Measurements from ENCODE around the gene KIFAP3.
"Not testable (repeated sequence)": the region's sequence is repeated elsewhere in the genome, so short reads cannot be mapped to it uniquely, and the experiment has no call there.

KIFAP3 gene

DNA sequence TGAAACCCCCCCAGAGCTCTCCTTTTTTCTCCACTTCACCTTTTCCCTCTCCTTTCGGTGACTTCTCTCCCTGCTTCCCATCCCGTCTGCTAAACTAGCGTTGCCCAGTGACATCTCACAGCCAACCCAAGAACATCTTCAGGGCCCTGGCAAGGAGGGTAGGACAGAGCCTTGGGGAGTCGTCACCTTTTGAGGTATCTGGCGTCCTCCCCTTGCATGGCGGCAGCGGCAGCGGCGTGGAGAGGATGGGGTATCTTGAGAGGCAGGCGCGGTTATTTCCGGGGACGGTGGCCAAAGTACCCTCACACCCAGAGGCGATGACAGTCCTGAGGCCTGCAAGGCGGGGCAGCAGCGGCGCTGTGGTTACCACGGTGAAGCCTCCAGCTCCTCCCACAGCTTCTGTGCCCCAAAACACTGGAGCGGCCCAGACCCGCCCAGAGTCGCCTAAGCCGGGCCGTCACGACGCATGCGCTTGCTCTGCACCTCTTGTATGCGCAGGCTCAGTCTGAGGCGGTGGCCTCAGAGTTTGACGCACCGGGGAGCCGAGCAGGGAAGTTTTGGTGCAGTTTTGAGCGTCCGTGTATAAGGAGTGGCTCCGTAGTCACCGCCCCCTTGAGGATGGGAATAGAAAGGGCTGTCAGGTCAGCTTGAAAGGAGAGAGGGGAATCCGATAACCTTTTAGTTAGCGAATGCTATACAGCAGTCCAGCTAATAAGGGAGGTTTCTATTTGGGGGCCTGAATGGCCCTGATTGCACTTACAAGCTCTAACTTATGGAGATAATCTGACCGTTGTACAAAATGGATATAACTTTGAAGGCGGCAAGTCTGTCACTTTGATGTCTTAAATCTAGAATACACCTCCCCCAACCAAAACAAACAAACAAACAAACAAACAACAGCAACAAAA, at the start of gene KIFAP3:
TSS of gene KIFAP3 (minus strand) at position 446 of the 908 bp plus-strand sequence. CDS start at position 218, 228 bp downstream.
- DNase-seq = peak; percentile 75 to 98

- DNase-seq = no peak
Observed at GRCh38 chr1:170122366-170122765, 47.9 kb upstream of the KIFAP3 start.

DNA sequence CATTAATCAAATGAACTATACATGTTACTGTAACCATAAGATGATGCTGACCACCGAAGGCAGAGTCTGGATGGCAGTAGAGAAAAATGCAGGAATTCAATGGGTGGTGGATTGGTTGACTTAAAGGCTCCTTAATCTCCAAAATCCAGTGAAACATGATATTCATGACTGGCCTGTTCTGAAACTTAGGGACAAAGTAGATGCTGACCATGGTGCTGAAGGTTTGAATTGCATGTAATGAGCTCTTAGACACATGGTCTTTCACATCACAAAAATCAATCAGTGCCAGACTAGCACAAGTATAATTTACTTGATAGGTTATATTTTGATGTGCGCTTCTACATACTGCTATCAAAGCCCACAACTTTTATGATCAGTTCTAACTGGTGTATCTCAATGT, 40.4 kb upstream of the KIFAP3 start:
- no peak for DNase-seq

GRCh38 chr1:170113140-170113539, 38.6 kb upstream of the KIFAP3 start:
- DNase-seq = not testable (repeated sequence)

GRCh38 chr1:170097449-170097948, 23.0 kb upstream of the KIFAP3 start:
- DNase-seq = no peak

- no peak for DNase-seq
Observed at GRCh38 chr1:170096806-170097340, 22.4 kb upstream of the KIFAP3 start.

GRCh38 chr1:170095976-170096748, 21.7 kb upstream of the KIFAP3 start:
- DNase-seq = no peak

- not testable (repeated sequence) for DNase-seq
Observed at GRCh38 chr1:170094697-170095616, 20.5 kb upstream of the KIFAP3 start.

DNA sequence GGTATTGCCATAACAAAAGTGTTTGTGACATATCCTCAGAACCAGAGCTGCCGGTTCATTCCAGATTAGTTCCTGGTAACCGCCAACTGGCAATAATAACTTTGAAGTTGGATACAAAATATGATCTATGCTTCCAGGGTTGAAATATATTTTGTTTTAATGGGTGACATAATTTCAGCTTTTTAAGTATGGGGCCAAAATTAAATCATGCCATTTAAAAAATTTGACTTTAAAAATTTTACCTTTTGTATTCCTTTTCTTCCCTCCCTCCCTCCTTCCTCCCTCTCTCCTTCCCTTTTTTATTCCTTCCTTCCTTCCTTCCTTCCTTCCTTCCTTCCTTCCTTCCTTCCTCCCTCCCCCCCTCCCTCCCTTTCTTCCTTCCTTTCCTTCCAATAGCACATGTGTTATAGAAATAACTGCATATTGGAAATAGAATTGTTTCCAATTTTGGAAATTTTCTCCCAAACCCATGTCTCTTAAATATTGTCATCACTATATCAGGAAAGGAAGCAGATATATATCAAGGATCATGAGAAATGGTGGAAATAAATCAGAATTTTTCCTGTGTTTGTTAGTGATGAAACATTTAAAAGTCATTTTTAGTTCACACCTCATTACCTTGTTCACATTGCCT, 12.0 kb upstream of the KIFAP3 start:
- DNase-seq = no peak

GRCh38 chr1:170085091-170085490, 10.6 kb upstream of the KIFAP3 start:
- no peak for DNase-seq

GRCh38 chr1:170078610-170079189, 4.2 kb upstream of the KIFAP3 start:
- no peak for DNase-seq

DNA sequence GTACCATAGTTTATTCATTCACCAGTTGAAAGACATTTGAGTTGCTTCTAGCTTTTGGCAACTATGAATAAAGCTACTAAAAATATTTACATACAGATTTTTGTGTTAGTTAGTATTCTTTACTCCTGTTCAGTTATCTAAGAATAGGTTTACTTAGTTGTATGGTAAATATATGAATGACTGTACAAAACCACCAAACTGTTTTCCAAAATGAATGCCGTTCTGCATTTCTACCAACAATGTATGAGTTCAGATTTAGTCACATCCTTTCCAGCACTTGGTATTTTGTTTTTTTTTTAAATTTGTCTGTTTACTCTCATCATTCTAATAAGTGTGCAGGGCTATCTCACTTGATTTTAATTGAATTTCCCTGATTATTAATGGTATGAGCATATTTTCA, 3.4 kb upstream of the KIFAP3 start:
- DNase-seq = no peak

GRCh38 chr1:170076952-170077351, 2.5 kb upstream of the KIFAP3 start:
- DNase-seq = not testable (repeated sequence)

- DNase-seq = no peak
Observed at GRCh38 chr1:170076199-170076598, 1.7 kb upstream of the KIFAP3 start.

DNA sequence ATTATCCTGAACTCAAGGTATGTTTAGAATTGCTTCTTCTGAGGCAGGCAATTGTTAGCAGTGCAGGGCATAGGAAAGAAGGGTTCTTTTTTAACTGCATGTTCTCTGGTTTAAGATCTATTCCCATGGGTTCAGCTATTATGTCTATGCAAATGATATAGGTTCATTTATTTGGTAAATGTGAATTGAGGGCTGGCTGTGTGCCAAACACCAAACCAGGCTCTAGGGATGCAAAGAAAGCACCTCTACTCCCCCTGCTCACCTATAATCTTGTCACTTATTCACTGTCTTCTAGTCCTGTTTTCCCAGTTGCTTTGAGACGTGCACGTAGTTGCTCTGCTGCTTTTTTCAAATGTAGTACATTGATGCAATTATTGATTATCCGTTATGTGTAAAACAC, 691 bp upstream of the KIFAP3 start:
- DNase-seq = no peak

DNA sequence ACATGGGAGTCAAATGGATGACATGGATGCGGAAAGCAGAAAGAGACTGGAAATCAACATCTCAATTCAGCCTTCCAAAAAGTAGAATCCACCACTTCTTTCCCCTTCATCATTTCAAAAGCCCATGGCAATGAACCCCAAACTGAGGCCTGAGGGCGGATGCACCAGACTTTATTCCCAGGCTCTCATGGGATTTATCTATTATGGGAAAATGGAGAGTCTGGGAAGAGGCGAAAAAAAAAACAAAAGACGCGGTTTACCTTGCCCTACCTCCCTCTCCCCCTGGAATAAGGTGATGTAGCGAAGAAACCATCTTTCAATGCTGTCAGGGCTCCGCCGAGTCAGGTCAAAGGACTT, 624 bp downstream of the KIFAP3 start:
- no peak for DNase-seq

GRCh38 chr1:170071378-170071777, 3.1 kb downstream of the KIFAP3 start:
- no peak for DNase-seq

DNA sequence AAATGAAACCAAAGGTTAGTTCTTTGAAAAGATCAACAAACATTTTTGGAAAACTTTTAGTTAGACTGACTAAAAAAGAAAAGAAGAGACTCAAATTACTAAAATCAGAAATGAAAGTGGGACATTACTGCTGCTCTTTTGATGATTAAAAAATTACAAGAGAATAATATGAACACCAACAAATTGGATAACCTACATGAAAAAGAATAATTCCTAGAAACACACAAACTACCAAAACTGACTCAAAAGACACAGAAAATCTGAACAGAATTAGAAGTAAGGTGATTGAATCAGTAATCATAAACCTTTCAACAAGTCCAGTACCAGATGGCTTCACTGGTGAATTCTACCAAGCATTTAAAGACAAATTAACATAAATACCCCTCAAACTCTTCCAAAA, 5.6 kb downstream of the KIFAP3 start:
- DNase-seq = no peak

GRCh38 chr1:170067253-170067819, 7.2 kb downstream of the KIFAP3 start:
- no peak for DNase-seq

DNA sequence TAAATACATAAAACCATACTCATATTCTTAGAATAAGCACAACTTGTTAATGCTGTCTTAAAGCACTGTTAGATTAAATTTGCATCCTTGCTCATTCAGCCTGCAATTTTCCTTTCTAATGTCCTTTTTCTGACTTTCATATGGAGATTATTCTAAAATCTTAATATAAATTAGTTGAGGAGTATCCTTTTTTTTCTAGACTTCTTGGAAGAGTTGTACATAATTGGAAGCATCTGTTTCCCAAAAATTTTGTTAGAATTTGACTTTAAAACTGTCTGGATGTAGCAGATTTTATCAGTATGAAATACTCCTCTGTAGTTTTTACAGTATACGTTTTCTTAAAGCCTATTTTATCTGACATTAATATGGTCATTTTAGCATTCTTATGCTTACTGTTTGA, 9.7 kb downstream of the KIFAP3 start:
- no peak for DNase-seq

Data from bone marrow (tissue), 2 donors.